H9 (cell line): ENCODE results near the gene EFS. TPM values are rescaled to one million over a fixed set of nuclear protein-coding genes. Genes with fewer than 3 reads are reported as not detected.

ENCODE experiments used
- DNase-seq: peaks from one replicate; pipeline ENCODE4 v3.0.0-alpha.2; 2017
- H2AFZ ChIP-seq: one replicate; pipeline ENCODE4 v1.6.1; 2013; ENCODE audit warnings: mild to moderate bottlenecking, low read length, control low read depth, moderate library complexity
- H2AK5ac ChIP-seq: 2 replicates; pipeline ENCODE4 v1.6.1; 2013; ENCODE audit warnings: low read length, control low read depth, mixed read lengths; ENCODE audit not compliant: insufficient read length
- H2BK120ac ChIP-seq: one replicate; pipeline ENCODE4 v1.6.1; 2013; ENCODE audit warnings: low read depth, mild to moderate bottlenecking, low read length, control low read depth, inconsistent platforms; ENCODE audit not compliant: poor library complexity, severe bottlenecking
- H2BK12ac ChIP-seq: 2 replicates; pipeline ENCODE4 v1.6.1; 2013; ENCODE audit warnings: low read length, control low read depth, mixed read lengths, low read depth; ENCODE audit not compliant: insufficient read length
- H2BK15ac ChIP-seq: 2 replicates; pipeline ENCODE4 v1.6.1; 2013; ENCODE audit warnings: low read depth, low read length, control low read depth
- H2BK20ac ChIP-seq: one replicate; pipeline ENCODE4 v1.6.1; 2013; ENCODE audit warnings: low read depth, mild to moderate bottlenecking, low read length, control low read depth, inconsistent platforms; ENCODE audit not compliant: poor library complexity, severe bottlenecking
- H2BK5ac ChIP-seq: 2 replicates; pipeline ENCODE4 v1.6.1; 2013; ENCODE audit warnings: low read length, control low read depth, mixed read lengths; ENCODE audit not compliant: insufficient read length
- H3K14ac ChIP-seq: 2 replicates; pipeline ENCODE4 v1.6.1; 2013; ENCODE audit warnings: low read length, control low read depth; ENCODE audit not compliant: insufficient read depth
- H3K18ac ChIP-seq: 2 replicates; pipeline ENCODE4 v1.6.1; 2013; ENCODE audit warnings: low read depth, mild to moderate bottlenecking, mixed read lengths, low read length, control low read depth; ENCODE audit not compliant: insufficient read length
- H3K23ac ChIP-seq: 2 replicates; pipeline ENCODE4 v1.6.1; 2013; ENCODE audit warnings: low read length, control low read depth, mixed read lengths, low read depth; ENCODE audit not compliant: insufficient read length
- H3K23me2 ChIP-seq: 2 replicates; pipeline ENCODE4 v1.6.1; 2013; ENCODE audit warnings: low read depth, mild to moderate bottlenecking, mixed read lengths, low read length, control low read depth; ENCODE audit not compliant: insufficient read length, poor library complexity, severe bottlenecking
- H3K27ac ChIP-seq: 2 replicates; pipeline ENCODE4 v1.5.1; 2013; ENCODE audit warnings: low read length, control low read depth, mixed read lengths, low read depth; ENCODE audit not compliant: insufficient read length
- H3K27me3 ChIP-seq: 2 replicates; pipeline ENCODE4 v1.6.1; 2013; ENCODE audit warnings: low read length, control low read depth, inconsistent platforms; ENCODE audit not compliant: insufficient read depth
- H3K4ac ChIP-seq: 2 replicates; pipeline ENCODE4 v1.6.1; 2013; ENCODE audit warnings: low read depth, mild to moderate bottlenecking, control low read depth, inconsistent platforms, low read length, moderate library complexity
- H3K4me1 ChIP-seq: 2 replicates; pipeline ENCODE4 v1.6.1; 2013; ENCODE audit warnings: low read length, control low read depth, inconsistent platforms; ENCODE audit not compliant: insufficient read depth
- H3K4me2 ChIP-seq: 2 replicates; pipeline ENCODE4 v1.6.1; 2013; ENCODE audit warnings: low read length, control low read depth, mixed read lengths; ENCODE audit not compliant: insufficient read length, insufficient read depth
- H3K56ac ChIP-seq: 2 replicates; pipeline ENCODE4 v1.6.1; 2013; ENCODE audit warnings: low read depth, mild to moderate bottlenecking, mixed read lengths, low read length, control low read depth; ENCODE audit not compliant: insufficient read length
- H3K79me1 ChIP-seq: 2 replicates; pipeline ENCODE4 v1.6.1; 2013; ENCODE audit warnings: low read depth, mild to moderate bottlenecking, moderate library complexity, low read length, control low read depth, inconsistent platforms; ENCODE audit not compliant: insufficient read depth, poor library complexity, severe bottlenecking
- H3K79me2 ChIP-seq: 2 replicates; pipeline ENCODE4 v1.6.1; 2013; ENCODE audit warnings: low read length, control low read depth, inconsistent platforms; ENCODE audit not compliant: insufficient read depth
- H3K9ac ChIP-seq: 2 replicates; pipeline ENCODE4 v1.6.1; 2013; ENCODE audit warnings: low read length, control low read depth, mixed read lengths; ENCODE audit not compliant: insufficient read length; ENCODE audit errors: extremely low read depth
- H3K9me3 ChIP-seq: one replicate; pipeline ENCODE4 v1.6.1; 2013; ENCODE audit warnings: low read depth, low read length, inconsistent platforms; ENCODE audit not compliant: control insufficient read depth
- H3T11ph ChIP-seq: one replicate; pipeline ENCODE4 v1.6.1; 2013; ENCODE audit warnings: mild to moderate bottlenecking, low read length, control low read depth, inconsistent platforms
- H4K20me1 ChIP-seq: one replicate; pipeline ENCODE4 v1.6.1; 2013; ENCODE audit not compliant: control insufficient read depth, insufficient read length, insufficient read depth
- H4K5ac ChIP-seq: 2 replicates; pipeline ENCODE4 v1.6.1; 2013; ENCODE audit warnings: low read depth, mild to moderate bottlenecking, mixed read lengths, low read length, control low read depth; ENCODE audit not compliant: insufficient read length
- H4K8ac ChIP-seq: replicated peaks from 2 replicates; pipeline ENCODE4 v1.6.1; 2013; ENCODE audit warnings: low read length, control low read depth, mixed read lengths, low read depth; ENCODE audit not compliant: insufficient read length
- H4K91ac ChIP-seq: 2 replicates; pipeline ENCODE4 v1.6.1; 2013; ENCODE audit warnings: low read depth, mild to moderate bottlenecking, moderate library complexity, mixed read lengths, low read length, control low read depth; ENCODE audit not compliant: insufficient read length
- H3K27ac Mint-ChIP-seq, 3 experiments: 2 replicates in 2 of 3; 3 replicates in 1 of 3; pipeline ENCODE4 v1.8.0; 2020 to 2021; ENCODE audit warnings: mixed read lengths in 3 of 3, mild to moderate bottlenecking in 1 of 3, moderate library complexity in 1 of 3
- H3K27me3 Mint-ChIP-seq: 2 replicates; pipeline ENCODE4 v1.8.0; 2021; ENCODE audit warnings: low read depth, mild to moderate bottlenecking, moderate library complexity, mixed read lengths
- H3K36me3 Mint-ChIP-seq, 3 experiments: 2 replicates in 2 of 3; 3 replicates in 1 of 3; pipeline ENCODE4 v1.8.0; 2020 to 2021; ENCODE audit warnings: low read depth in 3 of 3, mixed read lengths in 3 of 3; ENCODE audit not compliant: insufficient read depth in 1 of 3
- H3K4me1 Mint-ChIP-seq, 2 experiments: 2 replicates each; pipeline ENCODE4 v1.8.0; 2020; ENCODE audit warnings: mixed read lengths in 2 of 2
- H3K4me3 Mint-ChIP-seq, 2 experiments: 2 replicates in 1 of 2; 3 replicates in 1 of 2; pipeline ENCODE4 v1.8.0; 2020 to 2021; ENCODE audit warnings: mild to moderate bottlenecking in 2 of 2, mixed read lengths in 2 of 2, moderate library complexity in 1 of 2
- H3K9me3 Mint-ChIP-seq, 2 experiments: 2 replicates in 1 of 2; 3 replicates in 1 of 2; pipeline ENCODE4 v1.8.0; 2020; ENCODE audit warnings: mild to moderate bottlenecking in 2 of 2, mixed read lengths in 2 of 2, moderate library complexity in 1 of 2
- CTCF ChIP-seq: fragments of 200-600 bp; sonication (generic); conservative IDR thresholded peaks from 3 replicates; pipeline ENCODE4 v1.8.0; 2021; ENCODE audit warnings: antibody characterized with exemption, mild to moderate bottlenecking
- WGBS: extraction: QIAGEN DNeasy Blood & Tissue Kit; methylation state at CpG from one replicate; pipeline ENCODE4 v1.1.7; 2013; ENCODE audit warnings: missing lambda C conversion rate, low lambda C conversion rate, mixed read lengths; ENCODE audit not compliant: insufficient read length; ENCODE audit errors: extremely low coverage; 5-methylcytosine and 5-hydroxymethylcytosine counted together
- total RNA-seq: library from RNA; stranded (reverse); gene quantifications from 2 replicates; pipeline ENCODE4 v1.2.1, GENCODE V29; 2021

The EFS gene
- total RNA-seq, 1 experiment from 2014 or later: 32.1 TPM

GRCh38 chr14:23404331-23404900 is 39.4 kb upstream of the EFS start:
- no peak for DNase-seq
- WGBS: no CpG with 5 or more reads among the region's 14 CpGs
- Histone ChIP-seq H3K27me3 (no peaks in the 10 kb centered on the region), H2BK15ac (no peak overlapping the region), H3K4me1 (no peaks in the 10 kb centered on the region), H3K4me2 (no peak overlapping the region), H3K18ac (no peak overlapping the region), H2BK5ac (no peak overlapping the region), H2BK12ac (no peak overlapping the region), H2BK20ac (no peak overlapping the region), H3K9me3 (no peaks in the 10 kb centered on the region), H4K5ac (no peak overlapping the region), H4K20me1 (no peaks in the 10 kb centered on the region), H4K91ac (no peak overlapping the region), H3T11ph (no peak overlapping the region), H3K4ac (no peak overlapping the region), H3K14ac (no peak overlapping the region; the same call in 1 of the 2 replicates), H3K23me2 (no peaks in the 10 kb centered on the region), H3K79me1 (no peaks in the 10 kb centered on the region), H3K27ac (no peak overlapping the region), H3K79me2 (no peaks in the 10 kb centered on the region), H3K9ac (no peak overlapping the region), H2BK120ac (no peak overlapping the region), H3K23ac (no peak overlapping the region), H3K56ac (no peak overlapping the region), H4K8ac (no peak overlapping the region), H2AK5ac (no peak overlapping the region), H2AFZ (no peak overlapping the region)
- no peak overlapping the region for H3K4me3 Mint-ChIP-seq
- no peak for TF ChIP-seq CTCF
- no peaks in the 10 kb centered on the region for H3K36me3 Mint-ChIP-seq
- peaks cover 60% of the 10 kb centered on the region for H3K27me3 Mint-ChIP-seq
- H3K4me1 Mint-ChIP-seq: peaks cover 11 to 20% of the 10 kb centered on the region in 2 experiments
- H3K27ac Mint-ChIP-seq: no peak overlapping the region
- H3K9me3 Mint-ChIP-seq: no peaks in the 10 kb centered on the region
